K562 treated with DMSO at 1 percent for 4 hours (cell line): ENCODE data around the gene GLUD1. TPM values are rescaled to one million over a fixed set of nuclear protein-coding genes. Genes with fewer than 3 reads are reported as not detected.

Source experiments
- total RNA-seq: library from RNA; unstranded; fragments of 300-600 nt; gene quantifications from 2 replicates; pipeline ENCODE4 v1.2.3, GENCODE V29; 2022; ENCODE audit not compliant: insufficient read depth

GLUD1 gene
- 51.4 and 57.3 TPM in 2 replicates for total RNA-seq

DNA sequence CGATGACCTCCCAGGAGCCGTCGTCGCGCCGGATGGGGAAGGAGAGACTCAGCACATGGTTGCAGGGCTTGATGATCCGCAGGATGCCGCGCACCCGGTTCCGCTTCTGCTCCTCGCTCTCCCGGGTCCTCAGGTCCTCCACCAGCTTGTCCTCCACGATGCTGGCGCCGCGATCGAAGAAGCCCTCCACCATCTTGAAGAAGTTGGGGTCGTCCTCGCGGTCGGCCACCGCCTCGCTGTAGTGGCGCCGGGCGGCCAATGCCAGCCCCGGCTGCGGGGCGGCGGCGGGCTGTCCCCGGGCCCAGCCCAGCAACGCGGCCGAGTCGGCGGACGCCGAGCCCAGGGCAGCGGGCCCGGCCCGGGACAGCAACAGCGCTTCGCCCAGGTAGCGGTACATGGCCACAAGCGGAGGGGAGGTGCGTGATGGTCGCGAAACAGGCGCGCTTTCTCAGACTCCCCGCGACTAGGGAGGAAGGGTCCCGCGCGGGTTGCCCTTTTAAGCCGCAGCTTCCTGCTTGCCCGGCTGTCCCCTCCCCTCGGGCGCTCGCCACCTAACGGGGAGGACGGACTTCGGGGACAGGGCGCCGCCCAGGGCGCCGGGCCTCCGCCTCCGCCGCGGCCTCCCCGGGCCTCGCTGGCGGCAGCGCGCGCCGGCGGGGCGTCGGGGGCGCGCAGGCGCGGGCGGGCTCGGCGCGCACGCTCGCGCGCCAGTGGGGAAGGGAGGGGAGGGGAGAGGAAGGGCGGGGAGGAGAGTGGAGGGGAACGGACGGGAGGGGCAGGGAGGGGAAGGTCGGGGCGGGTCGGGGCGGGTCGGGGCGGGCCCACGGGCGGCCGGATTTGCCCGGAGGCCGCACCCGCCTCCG, at the start of gene GLUD1, which contains the start of gene SHLD2:
Gene GLUD1, minus strand, starts transcription at position 471 of the 863 bp plus-strand sequence. Its CDS starts 74 bp downstream, at position 397.
Gene SHLD2, plus strand, starts transcription at position 834 of the 863 bp plus-strand sequence. CDS start 56,149 bp downstream, outside the sequence.

DNA sequence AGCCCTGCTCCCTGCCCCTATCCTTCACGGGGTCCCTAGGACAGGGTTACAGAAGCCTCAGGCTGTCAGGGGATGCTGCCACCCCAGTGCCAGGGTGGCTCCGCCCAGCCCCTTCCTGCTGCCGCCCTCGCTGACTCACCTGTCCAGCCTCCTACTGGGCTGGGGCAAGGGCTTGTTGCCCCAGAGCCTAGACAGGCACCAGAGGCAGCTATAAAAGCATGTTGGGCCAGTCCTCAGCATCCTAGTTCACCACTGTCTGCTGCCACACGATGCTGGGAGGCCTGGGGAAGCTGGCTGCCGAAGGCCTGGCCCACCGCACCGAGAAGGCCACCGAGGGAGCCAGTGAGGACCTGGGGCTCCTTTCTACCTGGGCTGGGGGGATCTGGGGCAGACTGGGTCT, 74.6 kb downstream of the GLUD1 start, which contains the start of gene FAM25A:
Gene FAM25A, plus strand, starts transcription at position 239 of the 400 bp plus-strand sequence. Its CDS starts 31 bp downstream, at position 270.

Other genes with a start within 250 kb of the GLUD1 start
- 0.97 and 1.2 TPM in 2 replicates for gene MMRN2, start 137.2 kb downstream of the GLUD1 start, total RNA-seq
- 69.4 and 83.0 TPM in 2 replicates for gene SNCG, start 136.2 kb downstream of the GLUD1 start, total RNA-seq
- gene ADIRF, start 126.4 kb downstream of the GLUD1 start, total RNA-seq, result not detected in 2 replicates
- not detected in 2 replicates for gene FAM25A, start 74.5 kb downstream of the GLUD1 start, total RNA-seq
- gene SHLD2, start 363 bp upstream of the GLUD1 start, total RNA-seq, result 13.0 and 16.5 TPM in 2 replicates
- gene NUTM2A, start 130.6 kb upstream of the GLUD1 start, total RNA-seq, result 3.7 and 5.1 TPM in 2 replicates